NCI-H526 (cell line): ENCODE data around the gene CCDC146.
"Not testable (repeated sequence)": the region's sequence is repeated elsewhere in the genome, so short reads cannot be mapped to it uniquely, and the experiment has no call there.

ENCODE experiments used
- DNase-seq, 2 experiments: peaks; one replicate each; lab custom pipeline; 2025; lab: John Stamatoyannopoulos, UW

CCDC146 gene, protein sequence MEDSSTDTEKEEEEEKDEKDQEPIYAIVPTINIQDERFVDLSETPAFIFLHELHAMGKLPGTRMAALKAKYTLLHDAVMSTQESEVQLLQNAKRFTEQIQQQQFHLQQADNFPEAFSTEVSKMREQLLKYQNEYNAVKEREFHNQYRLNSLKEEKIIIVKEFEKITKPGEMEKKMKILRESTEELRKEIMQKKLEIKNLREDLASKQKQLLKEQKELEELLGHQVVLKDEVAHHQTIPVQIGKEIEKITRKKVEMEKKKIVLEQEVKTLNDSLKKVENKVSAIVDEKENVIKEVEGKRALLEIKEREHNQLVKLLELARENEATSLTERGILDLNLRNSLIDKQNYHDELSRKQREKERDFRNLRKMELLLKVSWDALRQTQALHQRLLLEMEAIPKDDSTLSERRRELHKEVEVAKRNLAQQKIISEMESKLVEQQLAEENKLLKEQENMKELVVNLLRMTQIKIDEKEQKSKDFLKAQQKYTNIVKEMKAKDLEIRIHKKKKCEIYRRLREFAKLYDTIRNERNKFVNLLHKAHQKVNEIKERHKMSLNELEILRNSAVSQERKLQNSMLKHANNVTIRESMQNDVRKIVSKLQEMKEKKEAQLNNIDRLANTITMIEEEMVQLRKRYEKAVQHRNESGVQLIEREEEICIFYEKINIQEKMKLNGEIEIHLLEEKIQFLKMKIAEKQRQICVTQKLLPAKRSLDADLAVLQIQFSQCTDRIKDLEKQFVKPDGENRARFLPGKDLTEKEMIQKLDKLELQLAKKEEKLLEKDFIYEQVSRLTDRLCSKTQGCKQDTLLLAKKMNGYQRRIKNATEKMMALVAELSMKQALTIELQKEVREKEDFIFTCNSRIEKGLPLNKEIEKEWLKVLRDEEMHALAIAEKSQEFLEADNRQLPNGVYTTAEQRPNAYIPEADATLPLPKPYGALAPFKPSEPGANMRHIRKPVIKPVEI

DNA sequence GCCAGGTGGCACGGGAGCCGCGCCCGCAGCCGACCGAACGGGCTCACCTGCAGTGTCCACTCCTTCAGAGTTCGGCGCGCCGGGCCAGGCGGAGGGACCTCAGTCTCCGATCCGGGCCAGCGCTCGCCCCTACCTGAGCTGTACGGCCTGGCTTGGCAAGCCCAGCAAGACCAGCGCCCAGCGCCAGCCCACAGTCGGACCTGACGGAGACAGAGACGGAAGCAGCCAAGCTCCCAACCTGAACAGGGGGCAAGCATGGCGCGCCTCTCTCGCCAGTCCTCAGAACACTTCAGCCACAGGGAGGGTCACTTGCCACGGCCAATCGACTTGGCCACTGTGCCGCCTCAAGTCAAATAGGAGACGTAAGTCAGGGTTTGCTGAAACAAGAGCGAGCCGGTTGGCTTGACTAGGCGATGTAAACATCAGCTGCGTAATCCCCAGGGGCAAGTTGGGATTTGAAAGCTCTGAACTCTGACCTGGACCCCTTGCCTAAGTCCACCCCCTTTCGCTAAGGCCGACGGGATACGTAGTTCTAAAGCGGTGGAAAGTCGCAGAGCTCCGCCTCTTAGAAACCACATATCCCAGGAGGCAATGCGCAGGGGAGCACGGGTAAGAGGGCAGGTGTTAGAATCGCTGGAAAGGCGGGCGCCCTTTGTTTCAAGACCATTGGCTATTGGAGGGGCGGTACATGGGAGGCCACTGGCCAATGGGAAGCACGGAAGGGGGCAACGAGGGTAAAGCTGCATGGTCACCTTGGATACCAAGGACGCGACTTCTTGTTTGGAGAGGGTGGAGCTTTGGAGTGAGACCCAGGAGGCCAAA, at the start of gene CCDC146:
Gene CCDC146 (plus strand): TSS at position 756 of the 822 bp plus-strand sequence. CDS start 45,054 bp downstream, outside the sequence.
- DNase-seq, result peak; percentile 99 to 100

DNA sequence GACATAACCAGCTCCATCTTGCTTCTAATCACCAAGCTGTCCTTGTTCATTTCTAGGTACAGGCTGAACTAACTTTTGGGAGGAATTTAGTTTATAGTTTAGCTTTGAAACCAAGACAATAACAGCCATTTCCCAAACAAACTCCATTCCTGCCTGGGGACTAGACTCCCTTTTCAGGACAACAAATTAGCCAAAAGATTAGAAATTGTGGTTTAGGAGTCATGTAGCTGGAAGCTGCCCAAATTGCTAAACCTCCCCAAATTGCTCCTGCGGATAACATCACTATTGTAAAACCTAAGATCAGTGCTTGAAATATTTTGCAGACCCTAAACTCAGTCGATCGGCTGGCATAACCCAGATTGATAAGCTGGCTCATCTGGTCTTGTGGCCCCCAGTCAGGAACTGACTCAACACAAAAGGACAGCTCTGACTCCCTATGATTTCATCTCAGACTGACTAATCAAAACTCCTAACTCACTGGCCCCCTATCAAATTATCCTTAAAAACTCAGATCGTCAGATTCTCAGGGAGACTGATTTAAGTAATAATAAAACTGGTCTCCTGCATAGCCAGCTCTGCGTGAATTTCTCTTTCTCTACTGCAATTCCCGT, 47.5 kb upstream of the CCDC146 start:
- not testable (repeated sequence) for DNase-seq

DNA sequence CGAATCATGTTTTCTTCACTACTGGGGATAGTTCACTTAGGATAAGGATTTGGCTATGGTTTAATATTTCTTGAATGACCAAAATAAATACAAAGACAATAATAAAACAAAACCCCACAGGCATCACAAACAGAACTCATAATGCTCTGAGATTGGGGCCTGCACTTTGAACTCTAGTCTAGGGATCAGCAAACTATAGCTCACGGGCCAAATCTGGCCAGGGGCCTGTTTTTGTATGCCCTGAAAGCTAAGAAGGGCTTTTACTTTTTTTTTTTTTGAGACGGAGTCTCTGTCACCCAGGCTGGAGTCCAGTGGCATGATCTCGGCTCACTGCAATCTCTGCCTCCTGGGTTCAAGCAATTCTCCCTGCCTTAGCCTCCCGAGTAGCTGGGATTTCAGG, 45.4 kb upstream of the CCDC146 start:
- DNase-seq, result not testable (repeated sequence)

DNA sequence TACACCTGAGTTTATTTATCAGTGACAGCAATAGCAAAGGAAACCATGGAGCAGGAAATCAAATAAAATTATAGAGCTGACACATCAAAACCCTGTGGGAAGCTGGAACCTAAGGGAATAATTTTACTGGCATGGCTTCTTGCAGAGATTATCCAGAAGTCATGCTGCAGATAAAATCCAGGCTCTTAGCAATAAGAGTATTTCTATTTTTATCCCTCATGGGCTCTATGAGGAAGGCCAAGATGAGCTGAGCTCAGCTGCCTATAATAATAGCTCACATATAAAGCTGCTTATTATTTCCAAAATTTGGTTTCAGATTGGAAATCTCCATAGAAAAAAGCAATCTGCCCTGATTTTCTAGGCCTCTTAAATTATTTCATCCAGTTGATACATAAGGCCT, 43.3 kb upstream of the CCDC146 start:
- not testable (repeated sequence) for DNase-seq

DNA sequence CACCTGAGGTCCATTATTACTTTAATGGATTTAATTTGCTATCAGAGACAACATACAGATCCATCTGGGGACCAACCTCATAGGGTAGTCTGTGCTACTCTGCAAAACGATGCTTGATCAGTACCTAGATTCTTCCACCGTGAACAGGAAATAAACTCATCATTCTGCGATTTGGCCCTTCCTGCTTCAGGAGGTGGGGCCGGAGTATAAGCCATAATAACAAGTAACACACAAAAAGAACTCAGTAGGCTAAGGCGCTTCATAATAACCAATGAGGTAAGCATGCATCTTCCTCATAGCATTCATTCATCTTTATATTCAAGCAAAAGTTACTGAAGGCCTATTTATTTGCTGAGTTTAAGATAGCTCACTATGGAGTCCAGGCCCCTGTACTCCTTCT, 42.8 kb upstream of the CCDC146 start:
- not testable (repeated sequence) for DNase-seq

DNA sequence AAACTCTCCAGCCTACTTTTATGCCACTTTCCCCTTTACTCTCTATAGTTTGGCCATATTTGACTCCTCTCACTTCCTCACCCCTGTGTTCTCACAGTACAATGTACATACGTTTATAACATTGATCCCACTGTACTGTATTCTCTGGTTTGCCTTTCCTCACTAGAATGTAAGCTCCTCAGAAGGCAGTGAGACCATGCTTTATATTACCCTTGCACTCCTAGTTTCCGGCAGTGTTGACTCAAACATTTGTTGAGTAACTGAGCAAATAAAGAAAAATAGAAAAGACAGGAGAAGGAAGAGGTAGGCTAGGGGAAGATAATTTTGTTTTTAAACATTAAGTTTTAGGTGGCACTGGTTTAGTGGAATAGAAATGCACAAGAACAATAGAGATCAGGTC, 42.2 kb upstream of the CCDC146 start:
- not testable (repeated sequence) for DNase-seq

DNA sequence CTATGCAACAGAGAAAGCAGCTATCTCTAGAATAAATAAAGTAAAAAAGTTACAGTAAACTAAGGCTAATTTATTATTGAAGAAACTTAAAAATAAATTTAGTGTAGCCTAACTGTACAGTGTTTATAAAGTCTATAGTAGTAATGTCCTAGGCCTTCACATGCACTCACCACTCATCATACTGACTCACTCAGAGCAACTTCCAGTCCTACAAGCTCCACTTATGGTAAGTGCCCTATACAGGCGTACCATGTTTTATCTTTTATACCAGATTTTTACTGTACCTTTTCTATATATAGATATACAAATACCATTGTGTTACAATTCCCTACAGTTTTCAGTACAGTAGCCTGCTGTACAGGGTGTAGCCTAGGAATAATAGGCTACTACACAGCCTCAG, 40.2 kb upstream of the CCDC146 start:
- not testable (repeated sequence) for DNase-seq

DNA sequence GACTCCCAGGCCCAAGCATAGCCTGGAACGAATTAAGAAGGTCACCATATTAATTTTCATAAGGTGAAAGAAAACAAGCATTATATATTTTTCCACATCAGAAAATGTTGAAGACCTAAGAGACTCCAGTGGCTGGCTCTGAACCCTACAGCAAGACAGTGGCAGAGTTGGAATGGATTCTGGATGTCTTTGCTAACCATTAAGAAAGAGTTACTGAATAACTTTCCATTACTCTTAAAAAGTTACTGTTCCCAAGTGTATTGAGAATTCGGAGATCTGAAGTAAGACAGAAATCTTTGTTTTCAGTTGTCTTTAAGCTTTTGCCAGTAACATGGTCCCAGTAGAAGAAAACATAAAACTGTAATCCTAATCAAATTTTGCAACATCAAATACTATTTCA, 30.1 kb upstream of the CCDC146 start:
- not testable (repeated sequence) for DNase-seq

DNA sequence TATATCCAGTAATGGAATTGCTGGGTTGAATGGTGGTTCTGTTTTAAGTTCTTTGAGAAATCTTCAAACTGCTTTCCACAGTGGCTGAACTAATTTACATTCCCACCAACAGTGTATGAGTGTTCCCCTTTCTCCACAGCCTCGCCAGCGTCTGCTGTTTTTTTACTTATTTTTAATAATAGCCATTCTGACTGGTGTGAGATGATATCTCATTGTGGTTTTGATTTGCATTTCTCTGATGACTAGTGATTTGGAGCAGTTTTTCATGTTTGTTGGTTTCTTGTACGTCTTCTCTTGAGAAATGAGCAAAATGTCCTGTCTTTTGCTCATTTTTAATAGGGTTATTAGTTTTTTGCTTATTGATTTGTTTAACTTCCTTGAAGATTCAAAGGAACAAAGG, 21.9 kb upstream of the CCDC146 start:
- peak in 1 of 2 experiments; percentile 22 for DNase-seq

DNA sequence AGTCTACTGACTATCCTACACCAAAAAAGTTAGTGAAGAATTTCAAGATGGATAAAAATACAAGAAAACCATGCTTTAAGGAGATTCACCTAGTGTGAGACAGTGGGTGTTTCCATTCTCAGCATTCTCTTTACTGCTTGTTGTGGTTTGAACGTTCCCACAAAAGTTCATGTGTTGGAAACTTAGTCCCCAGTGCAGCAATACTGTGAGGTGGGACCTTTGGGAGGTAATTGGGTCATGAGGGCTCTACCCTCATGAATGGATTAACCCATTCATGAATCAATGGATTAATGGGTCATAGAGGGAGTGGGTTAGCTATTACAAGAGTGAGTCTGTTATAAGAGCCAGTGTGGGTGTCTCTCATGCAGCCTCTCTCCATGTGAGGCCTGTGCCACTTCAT, 21.2 kb upstream of the CCDC146 start:
- DNase-seq, result not testable (repeated sequence)

DNA sequence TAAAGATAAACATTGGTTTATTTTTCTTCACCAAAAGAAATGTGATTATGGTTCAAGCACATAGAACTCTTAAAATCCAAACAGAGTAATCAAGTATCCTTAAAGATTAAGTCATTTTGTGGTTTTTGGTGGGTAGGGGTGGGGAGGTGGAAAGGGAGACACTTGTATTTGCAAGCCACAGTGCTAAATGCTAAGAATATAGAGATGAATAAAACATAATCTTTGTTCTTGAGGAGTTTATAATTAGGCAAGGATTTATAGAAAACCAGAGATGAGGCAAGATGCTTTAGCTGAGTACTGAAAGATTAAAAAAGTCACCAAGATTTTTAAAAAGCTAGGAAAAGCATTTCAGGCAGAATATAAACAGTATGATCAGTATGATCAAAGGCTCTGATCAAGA, 19.7 kb upstream of the CCDC146 start:
- DNase-seq, result not testable (repeated sequence)

DNA sequence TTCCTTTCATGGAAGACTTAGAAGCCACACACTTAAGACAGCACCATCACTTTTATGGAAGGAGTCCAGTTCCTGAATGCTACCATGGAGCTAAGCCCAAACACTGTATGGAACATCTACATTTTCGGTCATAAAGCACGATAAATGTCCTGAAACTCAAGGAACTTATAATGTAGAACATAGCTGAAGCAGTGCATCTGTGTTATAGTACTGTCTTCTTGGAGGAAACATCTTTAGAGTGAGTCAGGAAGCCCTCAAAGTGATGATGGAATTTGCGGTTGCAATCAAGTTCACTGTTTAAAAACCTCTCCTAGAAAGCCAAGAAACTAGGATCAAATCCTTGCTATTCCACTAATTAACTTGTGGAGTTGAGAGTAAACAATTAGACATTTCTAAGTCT, 16.5 kb upstream of the CCDC146 start:
- not testable (repeated sequence) for DNase-seq

DNA sequence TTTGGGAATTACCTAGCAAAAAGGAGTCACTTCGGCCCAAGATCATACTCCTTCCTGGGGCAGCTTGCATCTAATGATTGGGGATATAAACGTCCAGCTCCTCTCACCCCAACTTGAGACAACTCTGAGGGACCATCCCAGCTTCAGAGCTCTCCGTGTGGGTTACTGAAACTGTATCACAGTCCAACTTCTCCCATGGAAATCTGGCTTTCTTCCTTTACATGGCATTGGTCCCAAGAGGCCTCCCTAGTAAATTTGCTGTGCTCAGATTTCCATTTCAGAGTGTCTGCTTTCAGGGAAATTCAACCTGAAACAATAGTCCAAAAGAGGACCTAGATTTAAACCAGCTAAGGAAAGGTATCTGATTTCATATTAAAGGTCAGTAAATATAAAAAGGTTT, 14.8 kb upstream of the CCDC146 start:
- DNase-seq, result not testable (repeated sequence)

DNA sequence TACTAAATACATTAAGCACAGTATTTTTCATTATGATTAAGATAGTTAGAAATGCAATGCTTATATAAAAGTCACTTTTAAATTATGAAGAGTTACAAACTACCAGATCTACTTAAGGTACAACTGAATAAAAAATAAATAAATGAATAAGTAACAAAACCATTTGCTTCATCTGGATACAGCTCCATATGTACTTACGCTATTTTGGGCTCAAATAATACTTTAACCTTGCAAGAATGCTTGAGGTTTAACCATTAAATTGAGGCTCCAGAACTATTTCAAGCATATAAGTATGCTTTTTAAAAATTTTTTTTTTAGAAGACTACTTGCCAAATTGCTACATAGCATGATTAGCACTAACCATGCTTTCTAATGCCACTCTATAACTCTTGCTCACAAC, 14.1 kb upstream of the CCDC146 start:
- not testable (repeated sequence) for DNase-seq

DNA sequence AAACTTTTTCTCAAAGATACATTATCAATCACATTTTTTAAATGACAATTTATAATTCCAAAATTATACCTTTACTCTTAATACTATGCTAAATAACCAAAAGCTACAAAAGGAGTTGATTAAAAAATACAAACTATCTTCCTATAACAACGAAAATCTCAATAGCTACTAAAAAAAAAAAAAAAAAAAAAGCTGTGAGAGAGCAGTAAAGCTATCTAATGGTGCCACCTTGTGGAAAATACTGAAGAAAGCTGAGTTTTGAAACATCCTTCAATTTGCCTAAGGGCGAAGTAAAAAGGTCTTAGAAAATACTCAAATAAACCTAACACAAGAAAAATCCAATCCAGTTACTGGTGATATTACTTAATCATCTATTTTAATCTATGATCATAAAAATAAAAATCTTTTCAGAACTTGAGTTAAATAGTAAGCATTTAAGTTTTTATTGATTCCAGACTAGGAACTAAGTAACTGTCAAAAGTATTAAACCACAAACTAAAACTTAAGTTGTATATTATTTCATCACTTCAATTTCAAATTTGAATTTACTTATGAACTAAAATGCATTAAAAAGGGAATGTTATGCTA, 9.6 kb upstream of the CCDC146 start:
- DNase-seq, result peak in 1 of 2 experiments; percentile 21

DNA sequence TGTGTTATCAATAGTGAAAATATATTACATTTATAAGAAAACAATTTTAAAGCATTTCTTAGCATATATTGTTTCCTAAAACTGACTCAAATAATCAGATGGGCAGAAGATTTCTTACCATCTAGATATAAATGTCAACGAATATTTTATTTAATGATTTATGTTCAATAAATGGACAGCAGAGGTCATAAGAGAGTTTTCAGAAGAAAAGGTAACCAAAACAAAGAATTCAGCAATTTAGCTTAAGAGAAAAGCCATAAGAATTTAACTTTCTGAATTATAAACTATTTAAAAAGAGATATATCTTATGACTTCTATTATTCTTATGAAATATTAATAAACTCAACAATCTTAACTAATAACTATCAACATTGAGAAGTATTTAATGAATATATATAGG, 3.1 kb downstream of the CCDC146 start:
- not testable (repeated sequence) for DNase-seq

DNA sequence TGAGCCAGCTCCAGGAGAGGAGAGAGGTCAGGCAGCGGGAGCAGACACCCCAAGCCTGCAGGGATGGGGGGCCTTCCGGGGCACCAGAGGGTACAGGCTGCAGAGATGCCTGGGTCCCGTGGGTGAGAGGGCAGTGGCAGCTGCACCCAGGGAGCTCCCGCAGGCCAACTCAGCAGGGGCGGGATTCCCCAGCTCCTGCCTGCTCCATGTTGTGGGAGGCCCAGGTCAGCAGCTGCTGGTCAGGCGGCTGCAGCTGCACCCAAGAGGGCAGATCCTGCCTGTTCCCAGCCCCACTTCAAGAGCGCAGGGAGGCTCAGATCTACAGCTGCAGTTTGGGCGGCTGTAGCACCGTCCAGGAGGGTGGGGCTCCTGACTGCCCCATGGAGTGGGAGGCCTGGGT, 4.6 kb downstream of the CCDC146 start:
- not testable (repeated sequence) for DNase-seq

DNA sequence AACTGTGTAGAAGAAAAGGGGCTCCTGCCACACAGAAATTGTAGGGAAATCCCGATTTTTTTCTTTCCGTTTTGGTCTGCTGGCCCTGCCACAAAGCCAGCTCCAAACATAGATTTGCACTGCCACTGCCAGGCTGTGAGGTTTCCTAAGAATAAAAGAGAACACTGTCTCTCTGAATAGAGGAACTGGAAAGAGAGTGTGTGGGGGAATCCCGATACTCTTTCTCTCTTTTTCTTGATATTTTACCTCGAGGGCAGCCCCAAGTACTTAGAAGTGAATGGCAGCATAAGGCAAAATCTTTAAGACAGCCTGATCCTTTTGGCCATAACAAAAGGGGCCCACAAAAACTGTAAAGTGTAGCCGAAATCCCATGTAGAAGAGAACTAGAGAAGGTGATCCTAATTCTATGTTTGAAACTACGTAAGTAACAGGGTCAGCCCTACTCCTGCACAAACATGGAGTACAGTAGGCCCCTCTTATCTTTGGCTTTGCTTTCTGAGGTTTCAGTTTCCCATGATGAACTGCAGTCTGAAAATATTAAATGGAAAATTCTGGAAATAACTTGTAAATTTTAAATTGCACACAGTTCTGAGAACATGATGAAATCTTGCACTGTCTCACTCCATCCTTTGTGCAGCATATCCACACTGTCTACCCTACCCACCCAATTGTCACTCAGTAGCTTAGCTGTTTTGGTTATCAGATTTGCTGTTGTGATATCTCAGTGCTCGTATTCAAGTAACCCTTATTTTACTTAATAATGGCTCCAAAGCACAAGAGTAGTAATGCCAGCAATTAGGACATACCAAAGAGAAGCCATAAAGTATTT, 6.4 kb downstream of the CCDC146 start:
- not testable (repeated sequence) for DNase-seq

DNA sequence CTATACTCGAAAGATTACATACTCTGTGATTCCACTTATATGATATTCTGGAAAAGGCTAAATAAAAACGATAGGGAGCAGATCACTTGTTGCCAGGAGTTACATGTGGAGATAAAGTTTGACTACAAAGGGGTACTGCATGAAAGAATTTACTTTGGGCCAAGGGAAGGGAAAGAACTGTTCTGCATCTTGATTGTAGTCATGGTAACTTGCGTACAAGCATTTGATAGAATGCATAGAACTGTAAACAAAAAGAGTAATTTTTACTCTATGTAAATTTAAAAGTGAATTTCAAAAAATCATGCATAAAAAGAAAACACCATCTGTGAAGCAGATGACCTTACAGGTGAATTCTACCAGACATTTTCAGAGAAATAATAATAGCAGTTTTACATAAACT, 9.4 kb downstream of the CCDC146 start:
- DNase-seq, result not testable (repeated sequence)

DNA sequence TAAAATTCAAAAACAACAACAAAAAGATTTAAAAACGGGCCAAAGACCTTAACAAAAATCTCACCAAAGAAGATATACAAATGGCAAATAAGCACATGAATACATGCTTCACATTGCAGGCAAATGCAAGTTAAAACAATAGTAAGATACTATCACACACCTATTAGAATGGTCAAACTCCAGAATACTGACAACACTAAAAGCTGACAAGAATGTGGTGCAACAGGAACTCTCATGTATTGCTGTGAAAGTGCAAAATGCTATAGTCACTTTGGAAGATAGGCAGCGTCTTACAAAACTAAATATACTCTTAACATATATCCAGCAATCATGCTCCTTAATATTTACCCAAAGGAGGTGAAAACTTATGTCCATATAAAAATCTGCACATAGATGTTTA, 16.3 kb downstream of the CCDC146 start:
- DNase-seq, result not testable (repeated sequence)
